Keratinocyte (primary cell): ENCODE data around the gene CEPT1.

ENCODE experiments used
- CTCF ChIP-seq, 3 experiments: IDR thresholded peaks in 1 of 3; conservative IDR thresholded peaks in 1 of 3; optimal IDR thresholded peaks in 1 of 3; 2 replicates in 2 of 3; 3 replicates in 1 of 3; pipeline versions ENCODE3 to v1.5.1; 2011; ENCODE audit warnings: low read length in 3 of 3, mild to moderate bottlenecking in 3 of 3, moderate library complexity in 2 of 3, control low read depth in 1 of 3, inconsistent platforms in 1 of 3; ENCODE audit not compliant: insufficient read depth in 2 of 3; ENCODE audit errors: extremely low read depth in 1 of 3
- EZH2 ChIP-seq: IDR thresholded peaks from one replicate; pipeline ENCODE4 v1.6.1; 2012; ENCODE audit warnings: inconsistent platforms, mild to moderate bottlenecking, low read length, moderate library complexity

GRCh38 chr1:111228748-111229126 lies 88.7 kb downstream of the CEPT1 start:
- no peak for TF ChIP-seq CTCF (optimal IDR thresholded peaks at IDR 0.05 in 1 of 3, IDR thresholded peaks at IDR 0.05 in 1 of 3, conservative IDR thresholded peaks at IDR 0.05 in 1 of 3; ENCODE audit: extremely low read depth in 1 of 3, insufficient read depth in 2 of 3, low read length in 3 of 3)
- TF ChIP-seq EZH2 = no peak
